ENCODE results near the gene ANKRD24. TPM values are rescaled to one million over a fixed set of nuclear protein-coding genes. Genes with fewer than 3 reads are reported as not detected.
"Not testable (repeated sequence)": the region's sequence is repeated elsewhere in the genome, so short reads cannot be mapped to it uniquely, and the experiment has no call there.

The ANKRD24 gene
- total RNA-seq, 4 donors from 2014 or later: 0.04 to 2.0 (median 0.44) TPM

- Histone ChIP-seq H3K36me3 (peaks cover 17 to 98% (median 42%) of the 10 kb centered on the region in 3 donors), H3K27ac (no peak overlapping the region), H3K27me3 (no peaks in the 10 kb centered on the region), H3K4me1 (no peaks in the 10 kb centered on the region), H3K9me3 (no peaks in the 10 kb centered on the region), H3K4me3 (no peak overlapping the region)
- WGBS, 2 donors: 38 to 55% methylated on average over 10 to 18 of the region's 21 CpGs
- DNase-seq: no peak
- intact Hi-C loops (cut with DNase I): loop anchor here (5.0 kb wide), 1 partner anchor 85 kb away; no protein-coding TSS in a partner anchor
- TF ChIP-seq CTCF (IDR thresholded peaks at IDR 0.05) (peak; percentile 67 to 79 (median 72)), POLR2A (IDR thresholded peaks at IDR 0.05) (no peak)
These were observed 84.8 kb downstream of the ANKRD24 start for GRCh38 chr19:4267101-4267900.

GRCh38 chr19:4267901-4268815 lies 85.7 kb downstream of the ANKRD24 start:
- no peak for DNase-seq
- peaks cover 16 to 93% (median 37%) of the 10 kb centered on the region in 3 donors for H3K36me3 ChIP-seq
- 75 to 79% methylated on average over 14 to 18 of the region's 30 CpGs for WGBS, 2 donors
- intact Hi-C loops (cut with DNase I): loop anchor here (5.0 kb wide), 1 partner anchor 84 kb away; no protein-coding TSS in a partner anchor
- no peak overlapping the region for H3K27ac ChIP-seq
- no peaks in the 10 kb centered on the region for H3K27me3 ChIP-seq
- H3K4me3 ChIP-seq: no peak overlapping the region
- no peaks in the 10 kb centered on the region for H3K9me3 ChIP-seq
- no peaks in the 10 kb centered on the region for H3K4me1 ChIP-seq
- TF ChIP-seq POLR2A (IDR thresholded peaks at IDR 0.05) (no peak), CTCF (IDR thresholded peaks at IDR 0.05) (no peak)

GRCh38 chr19:4268816-4269430 lies 86.4 kb downstream of the ANKRD24 start:
- no peak for TF ChIP-seq POLR2A (IDR thresholded peaks at IDR 0.05)
- no peak for TF ChIP-seq CTCF (IDR thresholded peaks at IDR 0.05)
- Histone ChIP-seq H3K27ac (no peak overlapping the region), H3K4me1 (no peaks in the 10 kb centered on the region), H3K9me3 (no peaks in the 10 kb centered on the region), H3K4me3 (no peak overlapping the region), H3K27me3 (no peaks in the 10 kb centered on the region), H3K36me3 (peaks cover 13 to 86% (median 32%) of the 10 kb centered on the region in 3 donors)
- no peak for DNase-seq
- 84 to 94% methylated on average over 6 to 7 of the region's 13 CpGs for WGBS, 2 donors
- intact Hi-C loops (cut with DNase I): loop anchor here (5.0 kb wide), 1 partner anchor 83 kb away; no protein-coding TSS in a partner anchor

GRCh38 chr19:4272894-4273293 lies 90.4 kb downstream of the ANKRD24 start:
- no peak for TF ChIP-seq POLR2A (IDR thresholded peaks at IDR 0.05)
- TF ChIP-seq CTCF (IDR thresholded peaks at IDR 0.05): no peak
- peaks cover 4 to 48% (median 12%) of the 10 kb centered on the region in 3 donors for H3K36me3 ChIP-seq
- H3K27me3 ChIP-seq: peaks cover 0 to 10% (median 0%) of the 10 kb centered on the region in 4 donors
- WGBS, 2 donors: 77 to 86% methylated on average over 3 to 6 of the region's 10 CpGs
- H3K9me3 ChIP-seq: no peaks in the 10 kb centered on the region
- no peak for DNase-seq
- no peaks in the 10 kb centered on the region for H3K4me1 ChIP-seq
- no peak overlapping the region for H3K4me3 ChIP-seq
- no peak overlapping the region for H3K27ac ChIP-seq
- intact Hi-C loops (cut with DNase I): no loop called here

- H3K27ac ChIP-seq; H3K4me3 ChIP-seq; intact Hi-C loops (cut with DNase I); DNase-seq; H3K9me3 ChIP-seq: not testable (repeated sequence)
- WGBS, 2 donors: 71 to 85% methylated on average over 4 to 5 of the region's 6 CpGs
- peaks cover 0 to 34% (median 0%) of the 10 kb centered on the region in 3 donors for H3K36me3 ChIP-seq
- H3K27me3 ChIP-seq: peaks cover 6 to 24% (median 7%) of the 10 kb centered on the region in 4 donors
- H3K4me1 ChIP-seq: peaks cover 5 to 11% (median 7%) of the 10 kb centered on the region in 3 donors
These were observed 91.8 kb downstream of the ANKRD24 start for GRCh38 chr19:4274321-4274686.
